DOHH2 (cell line): ENCODE results near the gene COX10.

ENCODE experiments used
- EZH2phosphoT487 ChIP-seq: fragments of 200-600 bp; sonication (generic); IDR thresholded peaks from 2 replicates; pipeline ENCODE4 v1.6.1; 2017; ENCODE audit warnings: borderline replicate concordance, mild to moderate bottlenecking, antibody characterized with exemption, low read length, moderate library complexity, mixed read lengths
- TF ChIP-seq, protein P1 (sequence below): fragments of 200-600 bp; sonication (generic); IDR thresholded peaks from one replicate; pipeline ENCODE4 v1.5.1; 2014; ENCODE audit warnings: antibody characterized with exemption, mild to moderate bottlenecking, low read depth, low read length; ENCODE audit not compliant: poor library complexity, severe bottlenecking

DNA sequence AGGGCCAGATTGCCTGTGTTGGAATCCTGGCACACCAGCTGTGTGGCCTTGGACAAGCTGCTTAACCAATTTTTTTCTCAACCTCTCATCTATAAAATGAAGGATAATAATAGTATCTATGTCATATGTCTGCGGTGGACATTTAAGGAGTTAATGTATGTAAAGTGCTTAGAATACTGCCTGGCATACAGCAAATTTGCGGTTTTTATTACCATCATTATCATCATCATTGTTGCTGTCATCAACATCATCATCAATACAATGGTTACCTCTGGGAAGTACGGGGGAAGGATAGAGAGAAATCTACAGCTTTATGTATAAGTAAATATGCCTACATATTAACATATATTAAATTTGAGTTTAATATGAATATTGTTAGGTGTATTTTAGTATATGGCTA is 37.1 kb upstream of the COX10 start:
- TF ChIP-seq, protein P1, sequence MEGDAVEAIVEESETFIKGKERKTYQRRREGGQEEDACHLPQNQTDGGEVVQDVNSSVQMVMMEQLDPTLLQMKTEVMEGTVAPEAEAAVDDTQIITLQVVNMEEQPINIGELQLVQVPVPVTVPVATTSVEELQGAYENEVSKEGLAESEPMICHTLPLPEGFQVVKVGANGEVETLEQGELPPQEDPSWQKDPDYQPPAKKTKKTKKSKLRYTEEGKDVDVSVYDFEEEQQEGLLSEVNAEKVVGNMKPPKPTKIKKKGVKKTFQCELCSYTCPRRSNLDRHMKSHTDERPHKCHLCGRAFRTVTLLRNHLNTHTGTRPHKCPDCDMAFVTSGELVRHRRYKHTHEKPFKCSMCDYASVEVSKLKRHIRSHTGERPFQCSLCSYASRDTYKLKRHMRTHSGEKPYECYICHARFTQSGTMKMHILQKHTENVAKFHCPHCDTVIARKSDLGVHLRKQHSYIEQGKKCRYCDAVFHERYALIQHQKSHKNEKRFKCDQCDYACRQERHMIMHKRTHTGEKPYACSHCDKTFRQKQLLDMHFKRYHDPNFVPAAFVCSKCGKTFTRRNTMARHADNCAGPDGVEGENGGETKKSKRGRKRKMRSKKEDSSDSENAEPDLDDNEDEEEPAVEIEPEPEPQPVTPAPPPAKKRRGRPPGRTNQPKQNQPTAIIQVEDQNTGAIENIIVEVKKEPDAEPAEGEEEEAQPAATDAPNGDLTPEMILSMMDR: no peak
- TF ChIP-seq EZH2phosphoT487: no peak
